ENCODE results near the gene HTR5A.

The HTR5A gene

DNA sequence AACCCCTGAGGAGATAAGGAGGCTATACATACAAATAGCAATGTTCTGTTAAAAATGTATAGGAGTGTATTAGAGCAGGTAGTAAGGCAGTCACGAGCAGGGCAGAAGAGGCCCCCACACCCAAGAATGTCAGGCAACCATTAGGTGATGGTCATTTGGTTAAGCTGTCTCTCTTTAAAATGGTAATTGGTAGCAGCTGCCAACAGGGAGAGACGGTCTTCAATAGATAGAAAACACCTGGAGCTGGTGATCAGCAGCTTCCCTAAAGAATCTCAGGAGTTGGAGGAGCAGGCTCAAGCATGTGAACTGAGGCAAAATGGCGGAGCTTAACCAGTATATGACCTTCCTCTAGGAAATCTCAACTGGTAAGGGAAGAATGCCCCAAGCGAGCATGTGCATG is 26.4 kb upstream of the HTR5A start:
- no peak for DNase-seq (ENCODE audit: low spot score)
- in situ Hi-C loops (cut with MboI; ENCODE audit: low pct_unique_long_range_greater_than_20kb, low sequenced_read_pairs, unreplicated experiment): no loop called here
- no peak for TF ChIP-seq CTCF (IDR thresholded peaks at IDR 0.05; ENCODE audit: extremely low read depth, insufficient read depth, missing control alignments)

GRCh38 chr7:155048006-155048405 is 22.1 kb upstream of the HTR5A start:
- no peak for DNase-seq (ENCODE audit: low spot score)
- in situ Hi-C loops (cut with MboI; ENCODE audit: low pct_unique_long_range_greater_than_20kb, low sequenced_read_pairs, unreplicated experiment): no loop called here
- no peak for TF ChIP-seq CTCF (IDR thresholded peaks at IDR 0.05; ENCODE audit: extremely low read depth, insufficient read depth, missing control alignments)

DNA sequence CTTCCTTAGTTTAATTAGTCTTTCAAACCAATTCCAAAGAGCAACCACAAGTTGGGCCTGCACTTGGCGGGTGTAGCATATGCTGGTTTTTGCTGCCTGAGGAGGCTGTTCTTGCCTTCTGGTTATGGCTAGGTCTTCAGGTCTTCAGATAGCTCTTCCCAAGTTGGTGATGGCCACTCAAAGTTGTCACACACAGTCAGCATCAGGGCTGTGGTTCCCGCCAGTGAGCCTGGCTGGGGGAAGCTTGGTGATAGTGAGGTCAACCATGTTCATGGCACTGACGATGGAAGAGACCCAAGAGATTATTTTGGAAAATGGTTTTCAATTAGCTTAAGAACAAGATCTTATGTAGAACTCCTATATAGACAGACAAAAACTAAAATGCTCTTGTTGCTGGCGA is 18.8 kb upstream of the HTR5A start:
- DNase-seq (ENCODE audit: low spot score): no peak
- TF ChIP-seq CTCF (IDR thresholded peaks at IDR 0.05; ENCODE audit: extremely low read depth, insufficient read depth, missing control alignments): no peak
- in situ Hi-C loops (cut with MboI; ENCODE audit: low pct_unique_long_range_greater_than_20kb, low sequenced_read_pairs, unreplicated experiment): no loop called here

DNA sequence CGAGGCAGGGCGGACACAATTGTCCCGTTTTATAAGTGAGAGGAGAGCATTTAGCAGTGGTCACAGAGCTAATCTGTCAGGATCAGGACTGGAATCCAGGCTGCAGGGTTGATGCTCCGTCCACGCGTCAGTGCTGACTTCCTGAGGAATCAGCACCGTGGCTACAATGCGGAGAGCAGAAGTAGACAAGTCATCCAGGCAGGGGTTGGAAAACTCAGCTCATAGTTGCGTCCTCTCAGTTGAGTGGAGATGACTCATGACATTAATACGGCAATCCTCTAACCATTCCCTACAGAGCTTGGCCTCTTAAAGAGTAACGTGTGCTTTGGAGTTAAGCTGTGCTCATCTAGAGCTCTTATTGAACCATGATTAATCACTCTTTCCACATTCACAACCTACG is 17.1 kb upstream of the HTR5A start:
- TF ChIP-seq CTCF (IDR thresholded peaks at IDR 0.05; ENCODE audit: extremely low read depth, insufficient read depth, missing control alignments): no peak
- no peak for DNase-seq (ENCODE audit: low spot score)
- in situ Hi-C loops (cut with MboI; ENCODE audit: low pct_unique_long_range_greater_than_20kb, low sequenced_read_pairs, unreplicated experiment): no loop called here

DNA sequence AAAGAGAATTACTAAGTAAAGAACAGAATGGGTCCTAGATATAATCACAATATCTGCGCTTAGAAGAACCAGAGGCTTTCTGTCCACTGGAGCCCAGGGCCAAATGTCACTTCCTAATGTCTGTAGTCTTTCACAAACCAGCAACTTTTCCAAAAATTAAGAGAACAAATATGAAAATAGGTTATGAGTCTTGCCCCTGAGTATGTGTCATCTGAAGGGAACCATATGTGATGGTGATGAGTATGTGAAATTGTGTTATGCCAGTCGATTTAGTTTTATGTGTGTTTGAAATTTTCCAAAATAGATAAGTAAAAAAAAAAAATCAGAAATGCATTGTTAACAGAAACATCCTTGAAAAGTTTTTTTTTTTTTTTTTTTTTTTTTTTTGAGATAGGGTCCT is 15.4 kb upstream of the HTR5A start:
- no peak for TF ChIP-seq CTCF (IDR thresholded peaks at IDR 0.05; ENCODE audit: extremely low read depth, insufficient read depth, missing control alignments)
- in situ Hi-C loops (cut with MboI; ENCODE audit: low pct_unique_long_range_greater_than_20kb, low sequenced_read_pairs, unreplicated experiment): no loop called here
- no peak for DNase-seq (ENCODE audit: low spot score)

GRCh38 chr7:155057076-155057475 is 13.0 kb upstream of the HTR5A start:
- no peak for TF ChIP-seq CTCF (IDR thresholded peaks at IDR 0.05; ENCODE audit: extremely low read depth, insufficient read depth, missing control alignments)
- in situ Hi-C loops (cut with MboI; ENCODE audit: low pct_unique_long_range_greater_than_20kb, low sequenced_read_pairs, unreplicated experiment): no loop called here
- no peak for DNase-seq (ENCODE audit: low spot score)

DNA sequence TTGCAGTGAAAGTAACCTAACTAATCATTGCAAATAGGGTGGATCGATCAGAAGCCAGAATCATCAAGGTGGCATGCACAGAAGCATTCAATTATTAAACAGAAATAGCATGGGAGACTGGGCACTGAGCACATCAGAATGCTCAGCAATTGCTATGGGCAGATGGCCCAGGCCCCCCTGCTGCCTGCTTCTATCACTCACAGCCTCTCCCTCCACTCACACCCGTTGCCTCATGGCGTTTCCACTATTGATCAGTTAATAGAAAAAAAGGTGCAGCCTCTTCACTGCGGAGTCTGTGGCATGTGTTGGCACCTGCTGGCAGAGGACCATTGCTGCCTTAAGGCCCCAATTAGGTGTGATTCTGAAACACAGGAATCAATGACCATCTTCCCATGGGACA is 11.2 kb upstream of the HTR5A start:
- no peak for DNase-seq (ENCODE audit: low spot score)
- in situ Hi-C loops (cut with MboI; ENCODE audit: low pct_unique_long_range_greater_than_20kb, low sequenced_read_pairs, unreplicated experiment): no loop called here
- TF ChIP-seq CTCF (IDR thresholded peaks at IDR 0.05; ENCODE audit: extremely low read depth, insufficient read depth, missing control alignments): no peak
